Stimulated activated CD8-positive, alpha-beta memory T cell treated with anti-CD3 and anti-CD28 coated beads, Interleukin-7, amount 100 ng/mL, for 48 hours (primary cell): ENCODE measurements around the gene ORAI3.

ENCODE experiments used
- DNase-seq, 2 donors: peaks; one replicate each; pipeline ENCODE4 v3.0.0-alpha.2; 2020; ENCODE audit warnings: low read depth in 1 of 2; ENCODE audit errors: extremely low read depth in 1 of 2

The ORAI3 gene

GRCh38 chr16:30946671-30947540, 2.0 kb upstream of the ORAI3 start:
- DNase-seq, result no peak

DNA sequence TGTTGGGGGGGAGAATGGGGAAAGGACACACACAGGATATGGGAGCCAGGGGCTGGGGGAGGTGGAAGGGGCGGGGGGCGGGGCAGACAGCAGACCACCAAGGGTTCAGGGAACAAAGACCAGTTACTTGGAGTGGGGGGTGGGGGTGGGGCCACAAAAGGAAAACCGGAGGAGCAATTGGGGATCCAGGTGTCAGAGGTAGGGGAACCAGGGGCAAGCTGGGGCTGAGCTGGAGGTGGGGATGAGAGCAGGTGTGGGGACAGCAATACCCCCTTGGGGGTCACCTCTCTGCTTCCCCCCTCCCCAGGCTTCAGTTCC, 1.4 kb upstream of the ORAI3 start:
- DNase-seq, result no peak

DNA sequence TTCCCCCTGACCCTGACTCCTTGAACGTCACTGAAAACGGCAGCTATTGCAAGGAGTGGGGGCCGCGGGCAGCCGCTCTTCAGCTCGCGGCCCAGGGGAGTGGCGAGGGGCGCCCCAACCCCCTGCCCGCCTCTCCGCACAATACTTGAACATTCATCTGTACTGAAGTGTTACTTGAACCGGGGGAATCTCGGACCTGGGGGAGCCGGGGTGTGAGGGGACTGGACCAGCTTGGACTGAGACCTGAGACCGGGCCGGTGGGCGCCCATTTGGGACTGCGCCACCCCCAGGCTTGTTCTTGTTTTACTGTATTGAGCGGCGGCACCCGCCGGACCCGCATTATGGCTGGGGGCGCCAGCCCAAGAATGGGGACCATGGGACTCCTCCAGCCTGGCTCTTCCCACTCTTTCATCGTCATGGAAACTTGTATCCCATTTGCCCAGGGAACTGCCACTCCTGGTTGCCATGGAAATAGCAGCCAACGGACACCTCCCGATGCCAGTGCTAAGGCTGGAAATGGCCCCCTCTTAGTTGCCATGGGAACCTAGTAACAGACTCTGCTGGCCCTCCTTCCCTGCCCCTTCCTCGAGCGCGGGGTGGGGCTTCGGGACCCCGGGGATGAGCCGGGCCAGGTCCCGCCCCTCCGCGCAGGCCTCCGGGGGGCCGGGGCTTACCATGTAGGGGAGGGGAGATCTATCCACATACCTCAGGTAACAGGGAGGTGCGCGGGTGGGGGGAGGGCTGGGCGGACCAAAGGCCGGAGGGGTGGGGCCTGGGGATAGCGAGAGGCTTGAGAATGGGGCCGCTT, 805 bp upstream of the ORAI3 start:
- DNase-seq, result no peak

DNA sequence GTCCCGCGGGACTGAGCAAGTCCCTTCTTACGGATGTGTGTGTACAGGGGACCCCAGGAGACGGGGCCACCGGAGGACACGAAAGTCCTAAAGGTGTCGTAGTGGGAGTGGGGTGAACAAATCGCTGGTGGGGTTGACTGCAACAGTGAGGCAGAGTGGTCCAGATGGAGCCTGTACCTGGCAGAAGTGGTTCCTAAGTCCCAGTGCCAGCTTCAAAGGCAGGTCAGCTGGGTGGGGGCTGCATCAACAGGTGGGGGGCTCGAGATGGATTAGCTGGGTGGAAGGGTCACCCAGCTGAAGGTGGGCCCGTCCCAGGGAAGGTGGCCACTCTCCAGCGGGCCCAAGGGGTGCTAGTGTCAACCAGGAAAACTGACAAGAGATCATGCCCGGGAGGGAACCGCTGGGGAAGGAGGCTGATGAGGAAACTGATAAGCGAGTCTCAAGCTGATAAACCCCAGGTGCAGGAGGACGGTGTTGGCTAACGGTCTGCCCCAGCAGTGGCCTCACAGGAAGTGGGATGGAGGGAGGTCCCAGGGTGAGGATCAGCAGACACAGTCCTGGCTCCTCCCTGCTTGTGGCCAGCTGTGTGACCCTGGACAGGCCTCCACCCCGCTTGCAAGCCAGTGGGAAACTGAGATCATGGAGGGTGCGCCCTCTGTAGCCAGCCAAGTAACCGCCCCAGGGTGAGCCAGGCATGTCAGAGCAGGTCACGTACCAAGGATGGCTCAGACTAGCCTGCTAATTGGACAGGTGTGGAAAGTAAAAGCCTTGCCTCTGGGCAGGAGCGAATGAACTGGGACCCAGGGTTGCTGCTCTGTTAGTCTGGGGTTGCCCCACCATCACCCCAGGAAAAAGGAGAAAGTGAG, 1.0 kb downstream of the ORAI3 start:
- DNase-seq, result no peak

DNA sequence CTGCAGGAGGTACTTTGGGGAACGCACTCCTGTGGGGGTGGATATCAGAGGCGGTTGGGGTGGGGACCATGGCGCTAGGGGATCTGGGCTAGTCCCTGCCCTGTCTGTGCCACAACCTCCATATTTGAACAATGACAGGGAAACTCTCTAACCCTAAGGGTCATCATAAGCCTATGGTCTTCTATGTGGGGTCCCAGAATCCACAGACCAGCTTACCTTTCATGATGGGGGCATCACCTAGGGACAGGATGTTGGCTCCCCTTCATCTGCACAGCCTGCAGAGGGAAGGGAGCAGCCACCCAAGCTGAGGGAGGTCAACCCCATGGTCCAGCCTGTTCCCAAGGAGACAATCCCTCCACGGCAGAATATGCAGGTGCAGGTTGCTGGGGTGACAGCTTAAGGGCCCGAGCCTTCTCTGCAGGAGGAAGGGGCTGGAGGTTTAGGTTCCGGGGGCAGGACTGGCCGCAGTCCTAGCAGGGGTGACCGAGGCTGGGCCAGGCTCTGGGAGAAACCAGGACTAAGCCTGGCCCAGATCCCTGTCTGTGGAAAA, 1.7 kb downstream of the ORAI3 start:
- DNase-seq, result no peak

GRCh38 chr16:30951193-30951592, 2.3 kb downstream of the ORAI3 start:
- no peak for DNase-seq

GRCh38 chr16:30951750-30952149, 2.9 kb downstream of the ORAI3 start:
- DNase-seq, result no peak

GRCh38 chr16:30953111-30953510, 4.2 kb downstream of the ORAI3 start:
- no peak for DNase-seq

GRCh38 chr16:30953511-30954124, 4.8 kb downstream of the ORAI3 start:
- peak in 1 of 2 donors; percentile 44 for DNase-seq

GRCh38 chr16:30954993-30955392, 6.1 kb downstream of the ORAI3 start:
- no peak for DNase-seq

DNA sequence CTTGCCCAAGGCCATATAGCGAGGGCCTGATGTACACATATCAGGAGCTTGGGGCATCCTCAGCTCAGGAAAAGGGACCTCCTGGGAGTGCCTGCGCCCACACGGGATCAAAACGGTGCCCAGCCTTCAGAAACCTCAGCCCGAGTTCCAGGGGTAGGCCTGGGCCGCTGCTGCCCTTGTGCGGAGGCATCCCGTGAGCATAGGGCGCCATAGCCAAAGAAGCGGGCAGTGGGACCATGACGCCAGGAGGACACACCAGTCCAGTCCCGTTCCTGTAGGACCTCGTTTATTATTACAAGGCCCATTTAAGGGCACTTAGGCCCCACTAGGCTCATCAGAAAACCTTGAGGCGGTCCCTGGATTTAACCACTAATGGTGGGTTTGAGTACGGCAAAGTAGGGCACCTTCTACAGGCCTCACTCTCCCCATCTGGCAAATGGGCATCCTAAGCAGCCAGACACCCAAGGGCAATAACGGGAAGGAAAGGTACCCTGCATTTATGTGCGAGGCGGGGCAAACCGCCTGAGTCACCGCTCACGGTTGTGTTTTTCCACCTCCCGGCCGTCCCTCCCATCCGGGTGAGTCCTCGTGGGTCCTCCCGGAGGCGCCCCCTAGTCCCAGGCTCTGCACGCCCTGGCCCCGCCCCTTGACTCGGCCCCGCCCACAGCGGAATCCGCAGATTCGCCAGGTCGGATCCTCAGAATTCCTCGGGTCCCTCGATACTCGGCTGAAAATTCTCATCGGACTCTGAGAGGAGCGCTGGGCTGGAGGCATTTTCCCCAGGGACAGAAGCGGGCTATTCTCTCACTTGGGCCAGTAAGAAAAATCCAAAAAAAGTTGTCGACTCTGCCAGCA, 8.0 kb downstream of the ORAI3 start:
- peak; percentile 83 to 92 for DNase-seq

DNA sequence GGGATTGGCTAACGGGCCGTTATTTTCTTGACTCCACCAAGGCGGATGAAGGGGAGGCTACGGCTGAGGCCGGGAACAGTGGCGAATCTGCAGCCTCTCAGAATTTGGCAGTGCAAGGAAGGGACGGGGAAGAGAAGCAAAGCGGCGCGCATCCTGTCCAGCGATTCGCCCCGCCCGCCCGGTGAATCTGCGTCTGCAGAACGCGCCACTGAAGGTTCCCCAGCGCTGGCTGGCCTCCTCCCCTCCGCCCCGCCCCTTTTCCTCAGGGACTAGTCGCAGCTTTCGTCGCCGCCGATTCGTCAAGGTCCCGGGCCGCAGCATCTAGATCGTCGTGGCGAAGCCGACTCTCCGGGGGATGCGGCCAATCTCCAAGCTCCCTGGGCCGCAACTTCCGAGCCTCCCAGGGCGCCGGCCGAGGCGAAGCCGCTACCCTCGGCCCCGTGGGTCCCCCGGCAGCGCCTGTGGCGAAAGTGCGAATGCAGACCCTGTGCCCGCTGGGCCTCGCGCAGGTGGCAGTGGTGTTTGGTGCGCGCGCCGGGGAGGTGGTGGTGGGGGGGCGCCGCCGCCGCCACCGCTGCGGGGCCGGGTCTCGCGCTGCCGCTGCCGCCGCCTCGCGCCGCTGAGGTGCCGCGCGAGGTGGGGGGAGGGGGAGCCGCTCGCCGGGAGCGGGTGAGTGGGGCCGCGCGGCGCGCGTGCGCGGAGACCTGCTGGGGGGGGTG, 8.7 kb downstream of the ORAI3 start, which contains the start of gene SETD1A:
Gene SETD1A, plus strand, starts transcription at position 299 of the 719 bp plus-strand sequence. CDS start 978 bp downstream, outside the sequence.
- DNase-seq, result peak; percentile 88 to 96

DNA sequence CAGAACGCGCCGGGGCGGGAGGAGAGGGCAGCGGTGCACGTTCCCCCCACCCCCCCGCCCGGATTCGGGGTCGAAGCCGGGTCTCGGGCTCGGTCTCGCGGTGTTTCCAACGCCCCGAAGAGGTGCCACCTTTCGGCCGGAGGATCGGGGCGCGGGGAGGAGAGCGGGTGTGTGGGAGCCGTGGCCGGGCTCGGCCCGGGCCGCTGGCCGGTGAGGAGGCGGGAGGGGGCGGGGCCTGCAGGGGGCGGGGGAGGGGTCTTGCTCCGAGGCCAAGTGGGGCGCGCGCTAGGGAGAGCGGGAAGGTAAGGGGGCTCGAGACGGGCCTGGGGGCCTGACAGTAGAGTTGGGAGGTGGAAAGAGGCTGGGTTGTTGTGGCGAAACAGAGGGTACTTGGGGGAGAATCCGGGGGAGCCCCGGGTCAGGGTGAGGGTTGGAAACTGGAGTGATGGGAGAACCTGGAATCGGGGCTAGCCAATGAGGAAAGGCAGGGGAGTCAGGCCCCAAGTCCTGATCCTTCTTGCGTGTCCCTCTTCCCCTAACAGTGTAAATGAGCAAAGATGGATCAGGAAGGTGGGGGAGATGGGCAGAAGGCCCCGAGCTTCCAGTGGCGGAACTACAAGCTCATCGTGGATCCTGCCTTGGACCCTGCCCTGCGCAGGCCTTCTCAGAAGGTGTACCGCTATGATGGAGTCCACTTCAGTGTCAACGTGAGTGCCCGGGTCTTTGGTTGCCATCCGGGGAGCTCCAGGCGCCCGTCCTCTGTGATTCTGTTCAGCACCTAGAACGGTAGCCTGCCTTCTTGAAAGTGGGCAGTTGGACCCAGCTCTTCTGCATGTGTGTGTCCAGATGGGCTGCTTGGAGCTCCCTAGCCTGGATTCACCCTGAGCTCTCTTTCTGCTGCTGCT, 9.6 kb downstream of the ORAI3 start:
- DNase-seq, result no peak

DNA sequence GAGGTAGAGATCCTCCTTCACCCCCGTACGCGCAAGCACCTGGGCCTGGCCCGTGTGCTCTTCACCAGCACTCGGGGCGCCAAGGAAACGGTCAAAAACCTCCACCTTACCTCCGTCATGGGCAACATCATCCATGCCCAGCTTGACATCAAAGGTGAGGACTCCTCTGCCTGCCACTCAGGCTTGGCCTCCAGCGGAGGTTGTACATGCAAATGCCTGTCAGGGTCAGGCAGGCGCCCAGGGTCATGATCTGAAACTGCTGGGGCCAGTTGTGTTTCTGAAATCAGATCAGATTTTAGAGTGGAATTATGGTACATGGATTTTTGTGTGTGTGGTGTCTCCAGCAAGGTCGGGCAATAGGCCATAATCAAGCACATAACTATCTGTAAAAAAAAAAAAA, 12.5 kb downstream of the ORAI3 start:
- DNase-seq, result no peak

- DNase-seq, result no peak
Observed at GRCh38 chr16:30963925-30964511, 15.2 kb downstream of the ORAI3 start.

GRCh38 chr16:30964574-30965226, 15.8 kb downstream of the ORAI3 start:
- DNase-seq, result no peak

- DNase-seq, result no peak
Observed at GRCh38 chr16:30965436-30965835, 16.6 kb downstream of the ORAI3 start.
